Body of pancreas (tissue), 4 donors: ENCODE results near the gene KLHL22.

ENCODE experiments used
- CTCF ChIP-seq, 7 experiments: fragments of 450-650 bp in 4 of 7; fragments of 200-600 bp in 3 of 7; sonication (generic) in 3 of 7; IDR thresholded peaks; one replicate each; pipeline ENCODE4 v1.5.1; 2016 to 2019; ENCODE audit warnings: antibody characterized with exemption in 7 of 7
- POLR2A ChIP-seq, 3 donors: fragments of 450-650 bp; IDR thresholded peaks; one replicate each; pipeline ENCODE4 v1.6.1; 2016; ENCODE audit warnings: antibody characterized with exemption in 3 of 3, mild to moderate bottlenecking in 2 of 3

GRCh38 chr22:20444325-20444724, 51.3 kb downstream of the KLHL22 start:
- TF ChIP-seq CTCF (IDR thresholded peaks at IDR 0.05) (no peak), POLR2A (IDR thresholded peaks at IDR 0.05) (no peak)
